Midbrain (tissue), 1 donor: ENCODE results near the gene OVOL1.

Source experiments
- DNase-seq: peaks from one replicate; lab custom pipeline; 2025; lab: John Stamatoyannopoulos, UW

The OVOL1 gene

GRCh38 chr11:65778431-65778900 is 8.4 kb upstream of the OVOL1 start:
- no peak for DNase-seq

DNA sequence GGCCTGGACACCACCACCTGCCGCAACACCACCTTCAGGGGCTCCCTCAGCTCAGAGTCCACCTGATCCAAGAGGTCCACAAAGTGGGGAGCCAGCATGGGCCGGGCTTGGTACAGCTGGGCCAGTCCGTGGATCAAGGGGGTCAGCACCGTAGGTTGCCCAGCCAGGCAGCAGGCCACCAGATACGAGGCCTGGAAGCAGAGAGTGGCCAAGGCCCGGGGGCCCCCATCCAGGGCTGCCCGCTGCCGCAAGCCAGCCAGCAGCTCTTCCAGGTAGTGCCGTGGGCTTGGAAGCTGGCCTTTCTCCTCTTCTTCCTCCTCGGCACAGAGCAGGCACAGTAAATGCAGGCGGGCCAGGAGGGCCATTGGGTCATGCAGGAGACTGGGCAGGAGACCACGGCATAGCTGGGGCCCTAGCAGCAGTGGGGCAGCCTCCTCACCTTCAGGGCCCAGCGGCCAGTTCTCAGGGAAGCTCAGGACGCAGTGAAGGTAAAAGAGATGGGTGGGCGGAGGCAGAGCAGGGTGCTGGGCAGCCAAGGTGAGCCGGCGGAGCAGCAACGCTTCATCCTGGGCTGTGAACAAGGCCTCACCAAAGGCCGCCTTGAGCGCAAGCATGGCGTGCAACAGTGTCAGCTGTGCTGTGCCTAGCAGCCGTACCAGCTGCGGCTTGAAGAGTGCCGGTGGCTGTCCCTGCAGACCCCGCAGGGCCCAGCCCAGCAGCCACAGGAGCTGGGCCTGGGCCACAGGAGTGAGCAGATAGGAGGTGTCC is 7.8 kb upstream of the OVOL1 start:
- no peak for DNase-seq

GRCh38 chr11:65779669-65779918 is 7.3 kb upstream of the OVOL1 start:
- no peak for DNase-seq

- DNase-seq: peak; percentile 59
Observed at GRCh38 chr11:65779919-65780769, 6.7 kb upstream of the OVOL1 start.

DNA sequence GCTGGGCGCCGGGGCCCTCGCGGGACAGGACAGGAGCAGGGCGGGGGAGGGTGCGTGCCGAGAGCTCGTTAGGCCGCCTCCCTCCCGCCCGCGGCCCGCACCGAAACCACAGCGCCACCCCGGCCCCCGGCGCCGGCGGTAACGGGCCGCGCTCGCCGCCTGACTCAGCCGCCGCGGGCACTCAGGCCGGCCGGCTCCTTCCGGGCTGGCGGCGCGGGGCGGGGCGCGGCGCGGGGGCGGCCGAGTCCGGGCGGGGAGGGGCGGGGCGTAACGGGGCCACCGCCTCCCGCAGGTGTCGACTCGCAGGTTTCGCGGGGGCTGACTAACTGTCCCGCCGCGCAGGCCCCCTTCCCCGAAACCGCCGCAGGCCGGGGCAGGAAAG is 6.1 kb upstream of the OVOL1 start, which contains the start of gene AP5B1:
TSS of gene AP5B1 (minus strand) at position 207 of the 382 bp plus-strand sequence. CDS start 385 bp downstream, outside the sequence.
- DNase-seq: peak; percentile 35

DNA sequence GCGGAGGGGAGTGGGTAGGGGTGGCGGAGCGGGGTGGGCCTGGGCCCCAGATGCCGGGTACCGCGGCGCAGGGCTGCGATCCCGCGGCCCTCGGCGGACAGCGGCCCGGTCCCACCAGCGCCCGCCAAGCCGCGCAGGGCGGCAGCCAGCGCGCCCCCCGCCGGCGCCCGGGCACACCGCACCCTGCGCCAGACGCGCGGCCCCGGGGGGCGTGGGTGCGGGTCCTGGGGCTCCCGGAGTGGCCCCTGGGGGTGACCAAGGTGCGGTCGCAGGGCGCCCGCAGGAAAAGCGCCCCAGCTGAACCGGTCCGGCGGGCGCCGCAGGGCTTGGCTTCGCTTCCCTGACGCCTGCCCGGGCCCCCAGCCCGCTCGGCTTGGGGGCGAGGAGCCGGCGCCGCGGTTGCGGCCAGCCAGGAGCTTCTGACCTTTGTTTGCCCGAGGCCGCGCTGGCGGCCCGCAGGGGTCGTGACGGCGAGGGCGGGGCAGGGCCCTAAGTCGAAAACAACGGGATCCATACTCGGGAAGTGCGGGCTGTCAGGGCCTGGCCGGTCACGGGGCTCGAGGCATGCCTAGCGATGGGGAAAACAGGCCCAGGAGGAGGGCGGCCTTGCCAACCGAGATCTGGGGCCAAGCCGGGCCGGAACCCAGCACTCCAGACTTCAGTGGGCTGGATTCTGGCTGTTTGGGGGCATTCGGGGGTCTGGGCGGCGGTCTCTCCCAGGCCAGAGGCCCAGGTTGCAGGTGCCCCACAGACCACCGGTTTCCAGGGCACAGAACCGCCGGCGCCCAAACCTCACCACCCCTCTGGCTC is 5.5 kb upstream of the OVOL1 start:
- DNase-seq: no peak

DNA sequence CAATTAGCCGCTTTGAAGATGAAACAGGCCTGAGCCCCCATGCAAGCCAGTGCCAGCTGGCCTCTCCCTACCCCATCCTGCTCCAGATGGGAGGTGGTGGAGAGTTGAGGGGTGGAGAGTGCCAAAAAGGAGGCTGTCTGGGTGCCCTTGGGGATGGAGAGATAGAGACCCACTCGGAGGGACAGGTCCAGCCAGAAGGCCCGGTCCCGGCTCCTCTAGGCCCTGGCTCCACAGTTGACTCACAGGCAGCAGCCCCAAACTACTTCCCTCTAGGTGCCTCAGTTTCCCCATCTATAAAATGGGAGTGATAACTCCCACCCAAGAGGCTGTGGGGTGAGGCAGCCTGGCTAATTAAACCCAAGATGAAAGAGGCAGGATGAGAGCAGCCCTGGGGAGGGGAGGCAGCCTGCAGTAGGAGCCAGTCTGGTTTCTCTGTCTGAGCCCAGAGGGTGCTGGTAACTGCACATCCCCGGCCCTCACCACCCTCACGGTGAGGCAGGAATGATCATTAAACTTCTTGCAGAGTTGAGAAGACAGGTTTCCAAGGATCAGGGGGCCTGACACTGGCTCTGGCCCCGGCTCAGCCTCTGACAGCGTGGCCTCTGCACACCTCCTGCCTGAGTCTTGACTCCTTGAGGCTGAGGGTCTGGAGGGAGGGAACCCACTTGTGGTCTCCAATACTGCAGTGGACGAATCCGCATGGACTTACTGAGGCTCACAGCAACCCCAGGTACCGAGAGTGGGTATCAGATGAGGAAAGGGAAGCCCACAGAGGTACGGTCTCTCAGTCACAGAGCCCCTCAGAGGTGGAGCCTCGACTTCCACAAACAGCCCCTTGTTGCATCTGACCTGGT is 4.7 kb upstream of the OVOL1 start:
- DNase-seq: no peak

DNA sequence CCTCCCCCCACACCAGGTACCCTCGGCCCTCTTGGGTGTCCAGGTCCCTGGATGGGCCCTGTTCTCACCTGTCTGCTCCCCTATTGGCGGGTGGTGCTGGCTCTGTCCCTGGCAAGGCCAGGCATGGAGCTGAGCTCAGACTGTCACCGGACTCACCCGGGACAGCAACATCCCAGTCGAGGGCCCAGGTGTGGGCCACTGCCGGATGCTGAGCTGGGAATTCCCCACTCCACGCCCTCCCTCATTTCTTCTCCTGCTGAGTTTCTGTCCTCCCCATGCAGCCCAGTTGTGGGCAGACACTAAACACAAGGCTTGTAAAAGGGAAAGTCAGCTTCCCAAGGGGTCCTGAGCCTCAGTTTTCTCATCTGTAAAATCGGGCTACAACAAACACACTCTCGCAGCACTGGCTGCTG is 4.0 kb upstream of the OVOL1 start:
- DNase-seq: no peak

GRCh38 chr11:65785319-65786007 is 1.4 kb upstream of the OVOL1 start:
- no peak for DNase-seq

- DNase-seq: no peak
Observed at GRCh38 chr11:65786008-65786785, 666 bp upstream of the OVOL1 start.

GRCh38 chr11:65787649-65788622 is 1.1 kb downstream of the OVOL1 start:
- DNase-seq: no peak

DNA sequence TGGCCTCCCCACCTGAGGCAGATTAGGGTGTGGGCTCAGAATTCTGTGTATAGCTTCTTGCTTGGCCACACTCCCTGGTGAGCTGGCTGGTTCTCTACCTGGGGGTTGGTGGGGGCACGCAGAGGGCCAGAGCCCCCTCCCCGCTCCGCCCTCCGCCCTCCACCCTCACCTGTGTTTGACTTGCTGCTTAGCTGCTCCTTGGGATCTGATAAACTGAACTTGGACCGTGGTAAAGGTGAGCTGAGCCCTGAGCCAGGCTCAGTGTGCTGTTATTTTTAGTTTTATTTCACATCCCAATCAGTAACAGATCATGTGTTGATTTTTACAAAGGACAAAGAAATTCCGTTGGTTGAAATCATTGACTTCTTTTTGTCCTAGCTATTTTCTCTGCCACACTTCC is 2.0 kb downstream of the OVOL1 start:
- no peak for DNase-seq

DNA sequence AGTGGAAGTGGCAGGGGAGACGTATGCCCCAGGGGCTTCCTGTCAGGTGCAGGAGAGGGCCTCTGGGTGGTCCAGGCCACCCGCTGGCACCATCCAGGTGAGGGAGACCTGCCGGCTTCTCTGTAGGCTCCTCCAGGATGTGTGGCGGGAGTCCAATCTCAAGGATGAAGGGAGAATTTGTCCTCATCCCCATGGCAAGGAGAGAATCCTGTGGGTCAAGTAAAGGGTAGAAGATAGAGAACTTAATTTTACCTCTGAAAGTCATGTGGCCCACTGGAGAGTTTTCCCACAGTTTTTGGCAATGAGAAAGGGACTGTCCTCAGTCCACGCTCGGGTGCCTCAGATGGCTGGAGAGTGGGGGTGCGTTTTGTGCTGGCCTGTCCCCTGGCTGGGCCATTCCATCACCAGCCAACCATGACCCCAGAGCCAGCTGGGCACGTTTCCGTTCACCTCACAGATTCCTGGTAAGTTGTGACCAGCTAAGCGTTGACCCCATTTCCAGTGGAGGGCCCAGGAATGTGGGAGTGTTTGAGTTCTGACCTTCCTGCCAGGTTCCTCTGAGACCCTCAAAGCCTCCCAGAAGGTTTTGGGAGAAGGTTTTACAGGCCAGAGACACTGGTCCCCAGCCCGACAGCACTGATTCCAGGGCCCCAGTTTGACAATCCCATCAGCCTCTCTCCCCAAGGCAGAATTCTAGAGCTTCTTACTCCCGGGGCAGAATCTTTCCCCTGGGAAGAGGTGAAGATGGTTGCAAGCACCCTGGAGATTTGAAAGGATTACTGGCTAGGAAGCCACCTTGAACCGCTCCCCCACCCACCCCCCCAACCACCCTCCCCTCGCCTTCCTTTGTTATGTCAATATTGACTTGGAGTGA is 2.6 kb downstream of the OVOL1 start:
- DNase-seq: no peak

- no peak for DNase-seq
Observed at GRCh38 chr11:65790104-65790901, 3.4 kb downstream of the OVOL1 start.

- no peak for DNase-seq
Observed at GRCh38 chr11:65790902-65791650, 4.2 kb downstream of the OVOL1 start.

- DNase-seq: no peak
Observed at GRCh38 chr11:65791719-65792213, 4.9 kb downstream of the OVOL1 start.
